HG03575 (cell line): Measurements from ENCODE around the gene CABCOCO1.

Experiments used
- ATAC-seq: cut with Tn5 transposase; IDR thresholded peaks from one replicate; pipeline ENCODE4 v1.9.1; 2021; ENCODE audit not compliant: unreplicated experiment, insufficient number of reproducible peaks, low FRiP score; ENCODE audit errors: extremely low read depth

Gene CABCOCO1

DNA sequence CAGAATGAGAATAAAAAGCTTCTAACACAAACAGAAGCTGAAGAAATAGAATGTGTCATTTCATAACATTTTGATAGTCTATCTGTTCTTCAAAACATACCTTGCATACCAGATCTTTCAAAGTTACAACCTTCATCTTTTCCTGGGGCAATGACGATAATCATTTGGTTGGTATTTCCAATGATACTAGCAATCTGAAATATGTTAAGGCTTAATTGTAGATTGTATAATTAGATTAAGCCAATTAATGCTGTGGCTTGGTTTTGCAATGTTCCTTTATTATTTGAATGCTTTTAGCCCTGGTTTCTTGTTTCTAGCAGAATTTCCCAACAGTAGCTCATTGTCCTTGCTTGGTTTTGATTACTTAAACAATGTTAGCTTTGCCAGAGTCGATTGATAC, 84.6 kb downstream of the CABCOCO1 start:
- ATAC-seq: no peak

DNA sequence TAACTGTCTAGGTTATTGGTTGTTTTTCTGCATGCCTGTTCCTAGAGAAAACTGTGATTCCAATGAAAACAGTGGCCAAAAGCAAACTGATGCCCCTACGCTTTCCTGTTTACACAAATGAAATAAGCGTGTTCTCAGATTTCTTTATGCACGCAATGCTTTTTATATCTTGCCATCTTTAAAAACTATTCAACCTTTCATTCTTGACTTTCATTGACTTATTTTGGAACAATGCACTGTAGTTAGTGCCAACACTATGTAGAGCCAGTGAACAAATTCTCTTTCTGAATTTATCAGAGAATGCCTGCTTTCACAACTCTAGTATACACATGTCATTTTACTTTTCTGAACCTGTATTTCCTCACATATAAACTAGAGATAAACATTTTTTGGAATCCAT, 86.6 kb downstream of the CABCOCO1 start:
- no peak for ATAC-seq

DNA sequence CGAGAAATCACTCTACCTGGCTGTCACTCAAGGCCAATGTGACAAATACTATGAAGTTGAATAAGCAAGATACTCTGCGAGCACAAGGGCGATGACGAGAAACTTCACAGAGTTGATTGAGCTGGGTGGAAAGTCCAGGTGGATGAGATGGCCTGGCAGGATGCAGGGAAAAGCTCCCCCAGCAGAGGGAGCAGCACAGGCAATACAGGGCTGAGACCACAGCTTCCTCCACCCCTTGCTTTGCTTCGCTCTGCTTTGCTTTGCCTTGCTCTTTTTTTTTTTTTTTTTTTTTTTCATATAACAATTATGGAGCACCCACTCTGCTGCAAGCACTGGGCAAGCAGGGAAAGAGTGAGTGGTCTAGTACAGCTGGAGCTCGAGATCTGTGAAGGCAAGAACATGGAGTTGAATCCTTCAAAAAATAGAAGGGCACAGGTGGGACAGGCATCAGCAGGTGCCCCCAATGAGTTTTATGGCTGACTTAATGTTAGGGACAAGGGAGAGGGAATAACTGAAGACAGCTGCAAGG, 88.3 kb downstream of the CABCOCO1 start:
- no peak for ATAC-seq

DNA sequence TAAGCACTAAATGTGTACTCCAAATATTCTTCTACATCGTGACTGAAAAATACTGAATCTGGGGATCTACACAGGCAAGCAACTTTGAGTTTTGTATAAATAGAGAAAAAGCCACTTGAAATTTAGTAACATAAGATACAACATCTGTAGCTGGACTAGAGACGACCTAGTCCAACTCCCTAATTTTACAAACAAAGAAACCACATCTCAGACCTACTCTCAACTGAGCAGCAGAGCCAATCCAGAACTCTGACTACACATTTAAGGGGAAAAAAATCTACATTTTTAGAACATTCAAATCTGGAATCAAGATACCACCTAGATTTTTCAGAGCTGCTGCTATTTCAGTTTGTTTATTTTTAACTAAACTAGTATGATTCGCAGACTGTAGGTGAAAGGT, 88.9 kb downstream of the CABCOCO1 start:
- ATAC-seq: no peak

DNA sequence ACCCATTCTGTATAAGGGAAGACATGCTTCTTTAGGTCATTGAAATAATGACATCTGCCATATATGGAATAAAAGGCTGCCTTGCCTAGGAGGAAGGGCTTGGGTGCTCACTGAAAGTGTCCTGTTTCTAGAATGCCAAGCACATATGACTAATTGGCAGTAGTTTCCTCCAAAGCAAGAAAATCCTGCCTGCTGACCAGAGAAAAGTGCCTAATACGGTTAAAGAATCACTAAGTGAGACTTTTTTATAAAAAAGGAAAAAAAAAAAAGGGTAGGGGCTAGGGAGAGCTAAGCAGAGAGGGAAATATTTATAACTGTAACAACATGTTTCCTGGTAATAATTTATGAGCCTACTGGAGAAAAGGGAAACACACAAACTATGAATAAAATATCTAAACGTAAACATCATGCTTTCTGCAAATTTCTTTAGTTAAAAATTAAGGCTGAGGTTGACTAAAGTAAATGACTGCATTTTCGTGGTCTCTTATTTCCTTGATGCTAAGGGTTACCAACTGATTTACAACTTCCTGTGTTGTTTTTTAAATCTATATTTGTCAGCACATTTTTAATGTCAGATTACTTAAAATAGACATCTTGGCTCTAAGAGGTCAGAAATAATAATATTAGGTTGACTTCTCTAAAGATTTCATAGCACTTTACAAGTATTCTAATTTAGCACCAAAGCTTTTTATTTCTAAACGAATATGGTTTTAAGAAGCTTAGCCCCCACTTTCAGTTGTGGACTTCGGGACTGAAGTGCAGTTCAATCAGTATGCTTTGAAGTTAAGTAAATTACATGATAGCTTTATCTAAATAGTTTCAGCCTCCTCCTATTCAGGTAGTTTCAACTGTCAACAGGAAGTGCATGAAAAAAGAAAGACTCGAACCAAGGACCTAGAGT, 89.6 kb downstream of the CABCOCO1 start:
- no peak for ATAC-seq

DNA sequence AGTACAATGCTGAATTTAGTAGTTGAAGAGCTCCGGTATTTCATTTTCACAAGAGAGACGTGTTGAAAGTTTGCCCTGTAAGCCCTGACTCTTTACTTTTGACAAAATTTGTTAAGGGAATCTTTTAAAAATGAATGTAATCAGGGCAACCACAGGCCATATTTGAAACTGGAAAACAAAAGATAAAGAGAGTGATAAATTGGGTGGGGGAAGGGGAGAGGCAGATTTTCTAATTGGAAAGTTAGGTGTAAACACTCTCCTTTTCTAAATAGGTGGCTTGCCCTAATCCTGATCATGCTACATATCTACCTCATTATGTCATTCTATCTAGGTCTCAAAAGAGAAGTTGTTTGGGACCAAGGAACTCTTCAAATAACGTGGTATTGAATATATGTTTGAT, 90.7 kb downstream of the CABCOCO1 start:
- no peak for ATAC-seq

DNA sequence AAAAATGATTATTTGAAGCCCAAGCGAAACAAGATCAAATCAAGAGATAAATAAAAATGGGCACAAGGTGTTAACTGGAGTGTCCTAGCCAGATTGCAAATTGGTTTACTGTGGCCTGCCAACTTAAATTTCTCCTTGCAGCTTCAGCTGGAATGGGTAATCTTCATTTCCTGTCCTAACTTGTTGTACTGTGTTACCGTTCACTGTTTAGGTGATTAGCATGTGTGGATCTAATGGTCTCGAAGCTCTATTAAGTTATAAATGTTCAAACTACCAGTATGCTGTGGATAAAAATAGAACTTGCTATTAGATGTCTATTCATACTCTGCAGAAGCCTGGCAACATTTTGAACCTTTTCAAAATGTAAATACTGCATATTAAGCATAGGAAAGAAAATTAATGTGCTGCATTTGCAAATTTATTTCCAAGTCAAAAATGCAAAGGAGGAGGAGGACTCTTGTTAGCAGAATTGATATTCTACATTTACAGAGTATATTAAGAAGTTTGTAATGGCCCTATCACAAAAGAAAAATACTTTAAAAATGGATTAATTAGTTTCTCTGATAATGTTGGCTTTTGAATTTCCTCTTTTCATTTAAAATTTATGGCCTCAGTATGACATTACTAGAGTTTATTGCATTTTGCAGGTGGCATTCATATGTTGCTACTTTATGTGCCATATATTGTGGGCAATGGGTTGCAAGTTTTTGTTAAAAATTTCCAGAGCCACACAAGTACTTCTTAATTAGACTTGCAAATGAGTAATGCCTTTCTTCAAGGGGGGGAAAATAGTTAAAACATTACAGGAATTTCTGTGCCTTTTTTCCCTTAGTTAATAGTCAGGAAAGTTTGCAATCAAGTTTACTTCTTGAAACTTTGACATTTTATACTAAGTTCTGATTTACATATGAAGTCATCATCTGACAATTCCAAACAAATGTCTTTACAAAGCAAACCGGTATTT, 92.1 kb downstream of the CABCOCO1 start:
- ATAC-seq: no peak

DNA sequence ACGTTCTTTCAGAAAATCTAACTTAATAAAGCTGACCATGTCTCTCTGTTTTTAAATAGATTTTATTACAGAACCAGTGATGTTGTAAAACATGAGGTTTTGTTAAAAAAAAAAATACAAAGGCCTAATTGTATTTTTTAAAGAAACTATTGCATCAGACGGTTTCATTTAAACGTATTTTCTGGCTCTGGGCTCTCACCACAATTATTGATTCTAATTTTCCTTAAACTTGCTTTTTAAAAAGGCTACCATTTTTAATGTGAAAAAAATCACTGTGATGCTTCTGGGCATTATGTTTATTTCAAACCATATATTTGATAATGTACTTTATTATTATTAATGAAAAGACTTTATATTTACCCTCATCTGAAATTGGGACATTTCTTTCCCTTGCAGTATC, 94.3 kb downstream of the CABCOCO1 start:
- ATAC-seq: no peak

DNA sequence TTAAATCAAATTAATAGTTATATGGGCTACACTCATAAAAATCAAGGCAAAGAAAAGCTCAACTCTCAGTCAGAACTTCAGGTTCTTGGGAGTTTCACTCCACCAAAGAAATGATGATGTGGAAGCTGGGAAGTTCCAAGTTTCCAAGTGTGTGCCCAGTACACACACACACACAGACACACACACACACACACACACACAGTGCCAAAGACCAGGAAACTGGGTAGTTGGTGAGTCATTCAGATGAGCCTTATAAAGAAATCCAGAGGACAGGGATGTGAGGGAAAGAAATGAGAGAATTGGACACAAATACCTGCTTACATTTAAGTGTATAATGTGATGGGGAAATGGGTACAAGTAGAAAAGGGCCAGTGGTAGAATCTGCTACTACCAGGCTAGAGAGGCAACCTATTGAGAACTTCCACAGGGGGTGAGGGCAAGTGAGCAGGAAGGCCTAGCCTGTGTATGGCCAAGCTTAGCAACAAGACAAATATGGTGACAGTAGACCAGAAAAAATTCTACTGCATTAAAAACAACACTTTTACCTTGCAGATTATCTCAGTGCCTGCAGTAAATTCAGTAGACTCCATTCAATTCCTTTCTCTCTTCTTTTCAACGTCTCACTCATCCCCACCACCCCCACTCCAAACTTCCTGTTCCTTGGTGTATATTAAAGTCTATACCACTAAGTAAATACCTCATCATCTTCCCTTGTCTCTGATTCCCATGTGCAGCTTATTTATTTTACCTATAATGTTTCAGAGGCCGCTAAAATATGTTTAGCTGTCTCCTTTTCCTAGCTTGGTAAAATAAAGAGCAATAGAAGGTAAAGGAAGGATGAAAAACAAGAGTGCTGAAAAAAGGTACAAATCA, 95.0 kb downstream of the CABCOCO1 start:
- ATAC-seq: no peak

DNA sequence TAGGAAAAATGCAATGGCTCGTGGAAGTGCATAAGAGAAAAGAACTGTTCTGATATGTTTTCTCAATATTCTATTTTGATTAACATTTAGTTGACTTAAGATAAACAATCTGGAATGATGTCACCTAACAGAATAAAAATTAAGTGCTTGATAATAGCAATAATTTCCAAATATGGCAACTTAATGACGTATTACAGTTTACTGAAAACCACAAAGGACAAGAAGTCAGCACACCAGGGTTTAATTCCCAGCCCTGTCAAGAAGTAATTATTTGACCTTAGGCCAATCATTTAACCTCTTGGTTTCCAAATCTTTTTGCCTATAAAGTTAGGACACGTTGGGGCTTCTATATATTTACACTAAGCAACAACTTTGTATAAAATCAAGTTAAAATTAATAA, 95.7 kb downstream of the CABCOCO1 start:
- no peak for ATAC-seq

DNA sequence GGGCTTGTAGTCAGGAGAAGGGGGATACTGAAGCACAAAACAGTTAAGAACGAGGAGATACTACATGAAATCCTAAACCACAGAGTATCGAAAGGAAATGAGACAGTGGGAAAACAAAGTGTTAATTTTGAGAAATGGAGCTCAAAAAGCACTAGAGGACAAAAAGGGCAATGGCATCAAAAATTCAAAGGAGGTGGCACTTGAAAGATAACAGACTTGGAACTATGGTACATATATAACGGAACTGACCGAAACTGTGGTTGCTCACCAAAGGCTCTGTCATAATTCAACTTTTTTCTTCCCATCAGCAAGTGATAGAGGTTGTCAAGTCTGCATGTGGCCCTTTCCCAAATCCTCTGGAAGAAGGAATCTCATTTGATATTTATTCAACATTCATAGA, 97.0 kb downstream of the CABCOCO1 start:
- no peak for ATAC-seq

DNA sequence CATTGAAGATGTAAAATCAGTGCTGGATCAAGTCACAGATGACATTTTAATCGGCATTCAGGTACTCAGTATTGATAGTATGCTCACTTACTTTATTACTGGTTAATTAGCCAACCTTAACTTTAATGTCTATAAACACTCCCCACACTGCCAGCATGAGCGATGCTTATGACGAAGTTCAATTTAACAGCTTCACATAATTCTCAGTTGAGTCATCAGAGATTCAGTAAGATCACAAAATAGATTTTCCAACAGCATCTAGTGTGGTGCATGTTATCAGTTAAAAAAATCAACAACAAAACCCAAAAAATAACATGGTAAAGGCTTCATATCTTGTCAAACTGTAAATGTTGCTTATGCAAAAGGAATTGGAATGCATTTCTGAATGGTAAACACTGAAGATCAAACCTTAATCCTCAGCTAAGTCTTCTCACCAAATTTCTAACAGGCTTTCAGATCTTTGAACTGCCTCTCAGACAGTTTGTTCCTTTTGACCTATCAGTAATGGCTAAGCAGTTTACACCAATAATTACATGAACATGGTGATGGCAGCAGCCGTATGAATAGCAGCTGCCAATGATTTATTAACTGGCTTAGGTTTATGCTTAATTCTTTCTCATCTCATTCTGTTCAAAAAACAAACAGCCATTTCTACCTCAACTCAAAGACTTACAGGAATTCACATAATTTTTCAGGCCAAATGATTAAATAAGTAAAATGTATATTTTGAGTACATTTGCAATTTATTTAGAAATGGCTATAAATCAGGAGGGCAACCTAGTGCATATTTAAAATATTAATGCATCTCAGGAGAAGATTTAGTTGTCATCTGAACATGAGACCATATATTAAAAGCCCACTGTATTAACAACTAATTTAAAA, 98.5 kb downstream of the CABCOCO1 start:
- no peak for ATAC-seq

DNA sequence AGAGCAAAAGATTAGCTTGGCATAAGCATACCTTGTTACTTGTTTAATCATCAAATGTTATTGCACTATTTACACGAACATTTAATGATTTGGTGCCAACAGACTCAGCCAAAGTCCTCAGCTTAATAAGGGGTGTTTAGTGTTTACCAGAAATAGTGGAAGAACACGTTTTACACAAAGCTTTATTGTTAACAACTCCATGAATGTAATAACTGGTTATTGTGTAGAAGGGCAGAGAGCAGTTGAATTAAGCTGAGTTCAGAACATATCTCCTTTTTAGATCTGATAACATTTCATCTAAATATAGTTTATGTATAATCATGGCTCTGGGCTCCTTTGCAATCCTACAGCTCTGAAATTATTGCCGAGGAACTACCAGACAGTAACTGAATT, 99.1 kb downstream of the CABCOCO1 start:
- ATAC-seq: no peak

DNA sequence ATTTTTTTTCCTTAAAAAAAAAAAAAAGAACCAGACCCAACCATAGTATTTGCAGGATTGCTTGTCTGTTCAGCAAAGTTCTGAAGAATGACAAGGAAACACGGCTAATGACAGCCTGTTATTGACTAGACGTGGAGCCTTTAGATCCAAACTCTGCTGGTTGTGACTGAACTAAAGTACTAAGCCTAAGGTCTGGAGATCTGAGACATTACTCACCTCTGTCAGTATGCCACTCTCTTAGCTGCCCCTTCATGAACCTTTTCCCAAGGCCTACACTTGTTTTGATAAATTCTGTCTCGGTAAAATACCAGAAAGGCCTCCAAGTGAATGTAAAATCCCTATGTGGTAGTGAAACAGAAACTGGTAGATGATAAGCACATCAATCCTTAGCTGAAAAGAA, 101.0 kb downstream of the CABCOCO1 start:
- no peak for ATAC-seq

DNA sequence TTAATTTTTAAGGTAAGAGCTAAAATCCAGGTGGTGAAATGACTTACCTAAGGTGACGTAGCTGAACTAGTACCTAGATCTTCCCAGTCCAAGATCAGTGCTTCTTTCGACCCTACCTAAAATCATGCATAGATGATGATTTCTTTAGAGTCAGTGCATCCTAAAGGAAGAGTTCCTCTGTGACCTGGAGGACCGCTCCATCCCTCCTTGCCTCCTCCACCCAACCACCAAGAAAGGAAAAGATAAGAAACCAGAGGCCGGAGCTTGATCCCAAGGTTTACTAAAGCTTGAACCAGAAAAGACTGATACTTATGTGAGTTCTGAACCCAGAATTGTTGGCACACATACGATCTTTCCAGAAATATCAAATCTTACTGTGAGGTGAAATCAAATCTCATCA, 101.8 kb downstream of the CABCOCO1 start:
- no peak for ATAC-seq

DNA sequence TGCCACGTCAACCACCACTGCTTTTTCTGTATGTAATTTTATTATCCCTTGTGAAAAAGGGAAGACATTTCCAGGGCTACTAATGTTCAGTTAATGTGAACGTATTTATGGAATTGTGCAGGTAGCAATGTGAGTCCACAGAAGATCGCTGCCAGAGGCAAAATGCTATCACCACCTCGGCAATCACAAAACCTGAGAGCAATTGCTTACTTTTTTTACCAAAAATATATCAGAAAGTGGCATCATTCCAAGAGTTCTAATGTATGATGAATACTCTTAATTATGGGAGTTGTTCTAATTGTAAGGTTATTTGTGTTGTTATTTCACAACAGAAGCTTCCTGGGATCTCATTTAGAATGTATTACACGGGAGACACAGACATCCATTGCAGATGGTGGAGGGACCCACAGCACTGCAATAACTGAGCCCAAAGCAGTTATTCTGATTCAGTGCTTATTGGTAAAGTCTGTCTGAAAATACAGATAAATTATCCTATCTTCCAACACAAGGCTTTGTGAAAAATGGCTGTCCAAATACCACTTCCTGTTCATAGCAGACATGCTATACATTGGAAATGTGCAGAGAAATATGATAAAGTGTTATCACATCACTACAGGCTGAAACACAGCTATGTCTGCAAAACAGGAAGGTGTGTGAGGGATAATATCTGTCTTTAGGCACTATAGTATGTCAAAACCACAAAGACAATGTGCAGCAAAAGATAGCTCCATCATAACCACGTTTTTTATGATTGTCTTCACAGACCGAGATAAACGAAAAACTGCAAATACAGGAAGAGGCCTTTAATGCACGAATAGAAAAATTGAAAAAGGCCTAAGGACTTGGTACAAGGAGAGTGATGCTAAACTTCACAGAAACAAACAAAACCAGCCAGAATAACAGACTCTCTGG, 102.7 kb downstream of the CABCOCO1 start:
- ATAC-seq: no peak

DNA sequence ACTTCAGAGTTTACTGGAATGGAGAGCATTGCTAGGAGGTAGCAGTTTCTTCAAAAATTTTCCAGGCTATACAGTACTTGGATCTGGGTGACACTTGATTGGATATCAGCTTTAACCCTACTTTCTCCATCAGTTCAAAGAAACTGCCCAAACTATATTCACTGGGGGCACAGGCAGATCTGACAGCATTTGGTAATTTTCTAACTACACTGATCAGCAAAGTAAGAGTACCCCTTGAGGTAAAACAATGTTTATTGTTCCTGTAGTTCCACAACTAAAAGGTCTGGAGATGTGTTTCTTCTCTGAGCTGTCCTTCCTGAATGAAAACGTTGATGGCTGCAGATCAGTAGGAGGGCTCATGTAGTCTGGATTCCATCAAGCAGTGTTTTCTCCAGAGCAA, 104.2 kb downstream of the CABCOCO1 start:
- no peak for ATAC-seq
